ENCODE data around the gene MRPL22. TPM values are rescaled to one million over a fixed set of nuclear protein-coding genes. Genes with fewer than 3 reads are reported as not detected.
A peak's percentile ranks its signal among the peaks of the same experiment; 100 is the strongest.
"Not testable (repeated sequence)": the region's sequence is repeated elsewhere in the genome, so short reads cannot be mapped to it uniquely, and the experiment has no call there.

Gene MRPL22
- total RNA-seq, 4 donors from 2014 or later, result 9.4 to 13.2 (median 12.5) TPM; not detected in 1

DNA sequence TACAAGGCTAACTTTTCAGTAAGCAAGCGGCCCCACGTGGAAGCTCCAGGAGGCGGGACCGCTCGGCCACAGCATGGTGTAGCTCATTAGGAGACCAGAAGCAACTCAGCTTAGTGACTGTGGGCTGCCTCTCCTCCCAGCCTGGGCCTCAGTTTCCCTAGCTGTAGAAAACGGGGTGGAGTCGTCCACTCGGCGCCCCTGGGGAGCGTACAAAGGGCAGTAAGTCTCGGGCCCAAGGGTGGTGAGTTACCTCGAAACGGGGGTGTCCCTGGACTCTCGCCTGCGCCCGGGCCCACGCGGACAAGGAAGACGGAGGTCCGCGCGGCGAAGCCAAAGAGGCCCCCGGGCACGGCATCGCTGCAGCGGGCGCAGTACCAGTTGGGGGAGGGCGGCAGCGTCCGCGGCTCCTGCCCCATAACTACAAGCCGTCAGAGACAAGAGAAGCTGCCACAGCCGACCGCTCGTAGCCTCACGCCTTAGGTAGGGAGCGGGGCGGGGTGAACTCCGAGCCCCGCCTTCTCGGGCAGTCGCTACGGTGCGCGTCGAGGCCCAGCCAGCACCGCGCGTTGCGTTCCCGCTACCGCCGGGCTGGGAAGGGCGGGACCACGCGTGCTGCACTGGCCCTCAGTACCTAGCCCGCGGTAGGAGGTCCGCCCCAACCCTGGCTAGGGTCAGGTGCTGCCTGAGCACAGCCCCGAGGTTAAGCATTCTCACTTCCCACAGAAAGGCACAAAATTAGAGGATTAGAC is 3.0 kb upstream of the MRPL22 start, which contains the start of gene GEMIN5:
GEMIN5 (minus strand) TSS at position 494 of the 749 bp plus-strand sequence; CDS start at position 416, 78 bp downstream.
- Histone ChIP-seq H3K4me1 (peaks cover 6 to 37% (median 28%) of the 10 kb centered on the region in 4 donors), H3K27me3 (no peaks in the 10 kb centered on the region), H3K27ac (peak within 1 kb of the TSS; percentile 65 to 86 (median 80)), H3K36me3 (peaks cover 0 to 8% (median 0%) of the 10 kb centered on the region in 4 donors), H3K9me3 (no peaks in the 10 kb centered on the region), H3K4me3 (peak within 1 kb of the TSS; percentile 71 to 85 (median 73))
- 0 to 1% methylated on average over 3 to 42 of the region's 61 CpGs for WGBS, 2 donors (ENCODE audit: low coverage in 1 of 2)
- DNase-seq, result peak; percentile 90
- intact Hi-C loops (cut with DNase I; ENCODE audit: low total_unique reads) (no loop called here), in situ Hi-C loops (cut with MboI; ENCODE audit: low pct_ligation_motif_present in 1 of 4, low pct_unique_long_range_greater_than_20kb in 1 of 4, low sequenced_read_pairs in 3 of 4) (no loop called here)
- TF ChIP-seq POLR2AphosphoS5 (IDR thresholded peaks at IDR 0.05) (peak; percentile 70 to 77 (median 71)), CTCF (IDR thresholded peaks at IDR 0.05) (no peak), POLR2A (IDR thresholded peaks at IDR 0.05) (peak; percentile 42), EP300 (IDR thresholded peaks at IDR 0.05; ENCODE audit: low read depth) (no peak)

DNA sequence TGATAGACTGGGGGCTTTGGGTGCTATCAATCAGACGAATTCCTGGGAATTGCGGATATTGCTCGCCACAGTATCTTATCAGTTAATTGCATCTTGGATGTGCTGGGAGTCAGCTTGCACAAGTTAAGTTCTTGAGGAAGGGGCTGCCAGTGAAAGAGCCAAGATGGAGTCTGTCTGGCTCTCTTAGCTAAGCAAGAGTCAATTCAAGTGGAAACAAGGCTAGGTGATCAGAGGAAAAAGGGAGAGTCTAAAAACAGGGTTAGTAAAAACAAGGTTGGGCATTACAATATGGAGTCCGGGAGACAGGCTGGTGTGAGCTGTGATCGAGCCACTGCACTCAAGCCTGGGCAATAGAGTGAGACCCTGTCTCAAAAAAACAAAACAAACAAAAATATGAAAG is 1.5 kb upstream of the MRPL22 start:
- H3K9me3 ChIP-seq; H3K27ac ChIP-seq; intact Hi-C loops (cut with DNase I; ENCODE audit: low total_unique reads); H3K4me3 ChIP-seq; H3K36me3 ChIP-seq; H3K27me3 ChIP-seq; in situ Hi-C loops (cut with MboI; ENCODE audit: low pct_ligation_motif_present in 1 of 4, low pct_unique_long_range_greater_than_20kb in 1 of 4, low sequenced_read_pairs in 3 of 4); DNase-seq: not testable (repeated sequence)
- 89 to 92% methylated on average over 4 to 5 of the region's 5 CpGs for WGBS, 2 donors (ENCODE audit: low coverage in 1 of 2)
- peaks cover 6 to 40% (median 28%) of the 10 kb centered on the region in 4 donors for H3K4me1 ChIP-seq

DNA sequence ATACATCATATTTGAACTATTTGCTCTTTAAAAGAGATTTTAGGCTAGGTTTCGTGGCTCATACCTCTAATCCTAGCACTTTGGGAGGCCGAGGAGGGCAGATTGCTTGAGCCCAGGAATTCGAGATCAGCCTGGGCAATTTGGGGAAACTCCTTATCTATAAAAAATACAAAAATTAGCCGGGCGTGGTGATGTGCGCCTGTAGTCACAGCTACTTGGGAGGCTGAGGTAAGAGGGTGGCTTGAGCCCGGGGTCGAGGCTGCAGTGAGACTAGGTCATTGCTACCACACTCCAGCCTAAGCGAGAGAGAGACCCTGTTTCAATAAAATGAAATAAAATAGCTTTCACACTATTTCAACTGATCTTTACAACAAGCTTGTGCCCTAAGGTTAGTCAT is 500 bp upstream of the MRPL22 start:
- in situ Hi-C loops (cut with MboI; ENCODE audit: low pct_ligation_motif_present in 1 of 4, low pct_unique_long_range_greater_than_20kb in 1 of 4, low sequenced_read_pairs in 3 of 4), result no loop called here
- WGBS, 2 donors (ENCODE audit: low coverage in 1 of 2), result 79 to 83% methylated on average over 6 to 9 of the region's 9 CpGs
- intact Hi-C loops (cut with DNase I; ENCODE audit: low total_unique reads), result no loop called here
- no peaks in the 10 kb centered on the region for H3K27me3 ChIP-seq
- no peaks in the 10 kb centered on the region for H3K9me3 ChIP-seq
- peaks cover 0 to 2% (median 0%) of the 10 kb centered on the region in 4 donors for H3K36me3 ChIP-seq
- peak overlapping the region; percentile 73 to 88 (median 84) for H3K27ac ChIP-seq
- H3K4me1 ChIP-seq, result peaks cover 6 to 42% (median 28%) of the 10 kb centered on the region in 4 donors
- TF ChIP-seq EP300 (IDR thresholded peaks at IDR 0.05; ENCODE audit: low read depth), result no peak
- no peak for TF ChIP-seq CTCF (IDR thresholded peaks at IDR 0.05)
- TF ChIP-seq POLR2AphosphoS5 (IDR thresholded peaks at IDR 0.05), result no peak
- TF ChIP-seq POLR2A (IDR thresholded peaks at IDR 0.05), result no peak
- DNase-seq, result no peak
- peak overlapping the region; percentile 58 to 69 (median 64) for H3K4me3 ChIP-seq

GRCh38 chr5:154943527-154943926 is 2.7 kb downstream of the MRPL22 start:
- Histone ChIP-seq H3K4me3 (no peak overlapping the region), H3K36me3 (no peaks in the 10 kb centered on the region), H3K9me3 (no peaks in the 10 kb centered on the region), H3K27ac (no peak overlapping the region), H3K4me1 (peaks cover 0 to 35% (median 16%) of the 10 kb centered on the region in 4 donors), H3K27me3 (no peaks in the 10 kb centered on the region)
- in situ Hi-C loops (cut with MboI; ENCODE audit: low pct_ligation_motif_present in 1 of 4, low pct_unique_long_range_greater_than_20kb in 1 of 4, low sequenced_read_pairs in 3 of 4), result no loop called here
- intact Hi-C loops (cut with DNase I; ENCODE audit: low total_unique reads), result no loop called here
- TF ChIP-seq CTCF (IDR thresholded peaks at IDR 0.05) (no peak), POLR2AphosphoS5 (IDR thresholded peaks at IDR 0.05) (no peak), EP300 (IDR thresholded peaks at IDR 0.05; ENCODE audit: low read depth) (no peak), POLR2A (IDR thresholded peaks at IDR 0.05) (no peak)
- 87 to 92% methylated on average over 2 to 5 of the region's 5 CpGs for WGBS, 2 donors (ENCODE audit: low coverage in 1 of 2)
- no peak for DNase-seq

All from transverse colon (tissue), 4 donors.